ENCODE measurements around the gene ZNF280D.

Gene ZNF280D

GRCh38 chr15:56732886-56733135 lies 498 bp downstream of the ZNF280D start:
- POLR2A ChIA-PET, result no interaction called here

DNA sequence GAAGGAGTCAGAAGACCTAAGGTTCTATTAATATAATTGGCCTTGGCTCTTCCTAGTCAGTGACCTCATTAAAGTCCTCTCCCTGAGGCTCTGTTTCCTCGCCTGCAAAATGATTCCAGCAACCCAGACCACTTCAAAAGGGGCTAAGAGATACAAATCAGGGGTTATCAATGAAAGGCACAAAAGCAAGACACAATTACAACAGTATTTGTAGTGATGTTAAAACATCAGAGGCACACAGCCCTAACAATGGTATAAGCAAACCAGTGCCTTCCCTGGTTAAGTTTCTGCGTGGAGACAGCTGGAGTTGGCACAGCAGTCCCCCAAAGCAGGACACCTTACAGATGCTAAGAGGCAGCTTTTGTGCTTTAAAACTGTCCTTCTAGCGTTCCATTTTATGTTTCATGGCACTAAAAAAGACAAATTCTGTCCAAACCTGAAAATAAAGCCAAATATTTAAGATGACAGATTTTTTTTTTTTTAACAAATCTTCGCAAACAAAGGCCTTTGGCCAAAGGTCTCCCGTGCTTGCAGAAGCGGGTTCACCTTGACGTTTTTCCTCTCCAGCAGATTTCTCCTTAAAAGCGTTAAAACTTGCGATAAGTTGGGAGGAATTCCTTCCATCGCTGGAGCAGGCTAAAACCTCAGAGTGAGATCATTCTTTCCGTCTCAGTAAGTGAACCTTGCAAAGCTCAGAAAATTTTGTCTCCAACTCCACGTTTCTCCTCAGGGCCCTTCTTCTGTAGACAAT lies 999 bp downstream of the ZNF280D start:
- DNase-seq (ENCODE audit: extremely low spot score), result no peak
- TF ChIP-seq FOXA1 (IDR thresholded peaks at IDR 0.05), result no peak
- no peak for TF ChIP-seq TARDBP (IDR thresholded peaks at IDR 0.05)
- TF ChIP-seq ARNT (IDR thresholded peaks at IDR 0.05), result no peak
- TF ChIP-seq L3MBTL2 (conservative IDR thresholded peaks at IDR 0.05), result no peak
- ChIA-PET CTCF (interaction anchor here (0.6 kb wide), 1 partner anchor 15 kb away, joined by 10 read pairs; no protein-coding TSS in a partner anchor), POLR2A (no interaction called here)

More at GRCh38 chr15:56732886-56733135, 498 bp downstream of the ZNF280D start:
- CTCF ChIA-PET, result no interaction called here
- TF ChIP-seq CTBP1 (IDR thresholded peaks at IDR 0.05; ENCODE audit: borderline replicate concordance), result no peak
- no peak for TF ChIP-seq FOXA1 (IDR thresholded peaks at IDR 0.05)
- no peak for TF ChIP-seq ELF4 (IDR thresholded peaks at IDR 0.05)
- TF ChIP-seq SP1 (IDR thresholded peaks at IDR 0.05), result no peak
- TF ChIP-seq ZNF384 (IDR thresholded peaks at IDR 0.05), result no peak
- TF ChIP-seq BHLHE40 (IDR thresholded peaks at IDR 0.05; ENCODE audit: borderline replicate concordance), result no peak
- TF ChIP-seq SUZ12 (IDR thresholded peaks at IDR 0.05), result no peak
- TF ChIP-seq PKNOX1 (IDR thresholded peaks at IDR 0.05), result no peak
- no peak for TF ChIP-seq NFRKB (IDR thresholded peaks at IDR 0.05)
- no peak; the same call in 1 of the 2 replicates for TF ChIP-seq L3MBTL2 (conservative IDR thresholded peaks at IDR 0.05)
- no peak for TF ChIP-seq FOXM1 (IDR thresholded peaks at IDR 0.05; ENCODE audit: borderline replicate concordance)
- no peak for TF ChIP-seq FOXK2 (IDR thresholded peaks at IDR 0.05)
- TF ChIP-seq LEF1 (IDR thresholded peaks at IDR 0.05; ENCODE audit: borderline replicate concordance), result no peak
- no peak for TF ChIP-seq ARNT (IDR thresholded peaks at IDR 0.05)
- no peak for DNase-seq (ENCODE audit: extremely low spot score)

- DNase-seq (ENCODE audit: extremely low spot score), result no peak
- ChIA-PET POLR2A (no interaction called here), CTCF (no interaction called here)
- TF ChIP-seq BHLHE40 (IDR thresholded peaks at IDR 0.05; ENCODE audit: borderline replicate concordance) (no peak), NFRKB (IDR thresholded peaks at IDR 0.05) (no peak), TARDBP (IDR thresholded peaks at IDR 0.05) (no peak), ZNF384 (IDR thresholded peaks at IDR 0.05) (no peak), ARNT (IDR thresholded peaks at IDR 0.05) (no peak), L3MBTL2 (conservative IDR thresholded peaks at IDR 0.05) (no peak), FOXM1 (IDR thresholded peaks at IDR 0.05; ENCODE audit: borderline replicate concordance) (no peak), HDGF (IDR thresholded peaks at IDR 0.05; ENCODE audit: borderline replicate concordance) (no peak)
Measured at GRCh38 chr15:56731548-56731947, 1.8 kb downstream of the ZNF280D start.

- POLR2A ChIA-PET, result no interaction called here
- TF ChIP-seq CTBP1 (IDR thresholded peaks at IDR 0.05; ENCODE audit: borderline replicate concordance), result no peak
- TF ChIP-seq LEF1 (IDR thresholded peaks at IDR 0.05; ENCODE audit: borderline replicate concordance), result no peak
- no peak for TF ChIP-seq L3MBTL2 (conservative IDR thresholded peaks at IDR 0.05)
- no peak for TF ChIP-seq ELF4 (IDR thresholded peaks at IDR 0.05)
- no peak for TF ChIP-seq FOXM1 (IDR thresholded peaks at IDR 0.05; ENCODE audit: borderline replicate concordance)
- no peak for TF ChIP-seq PKNOX1 (IDR thresholded peaks at IDR 0.05)
- no peak for TF ChIP-seq ARNT (IDR thresholded peaks at IDR 0.05)
- TF ChIP-seq NFRKB (IDR thresholded peaks at IDR 0.05), result no peak
- TF ChIP-seq SUZ12 (IDR thresholded peaks at IDR 0.05), result no peak
- TF ChIP-seq SP1 (IDR thresholded peaks at IDR 0.05), result no peak
- no peak for TF ChIP-seq TARDBP (IDR thresholded peaks at IDR 0.05)
- TF ChIP-seq FOXA1 (IDR thresholded peaks at IDR 0.05), result no peak
- no peak for TF ChIP-seq HDGF (IDR thresholded peaks at IDR 0.05; ENCODE audit: borderline replicate concordance)
- TF ChIP-seq FOXK2 (IDR thresholded peaks at IDR 0.05), result no peak
- no peak for TF ChIP-seq ZNF384 (IDR thresholded peaks at IDR 0.05)
- no peak for TF ChIP-seq BHLHE40 (IDR thresholded peaks at IDR 0.05; ENCODE audit: borderline replicate concordance)
- no peak for DNase-seq (ENCODE audit: extremely low spot score)
- CTCF ChIA-PET, result no interaction called here
Measured at GRCh38 chr15:56729561-56729960, 3.7 kb downstream of the ZNF280D start.

DNA sequence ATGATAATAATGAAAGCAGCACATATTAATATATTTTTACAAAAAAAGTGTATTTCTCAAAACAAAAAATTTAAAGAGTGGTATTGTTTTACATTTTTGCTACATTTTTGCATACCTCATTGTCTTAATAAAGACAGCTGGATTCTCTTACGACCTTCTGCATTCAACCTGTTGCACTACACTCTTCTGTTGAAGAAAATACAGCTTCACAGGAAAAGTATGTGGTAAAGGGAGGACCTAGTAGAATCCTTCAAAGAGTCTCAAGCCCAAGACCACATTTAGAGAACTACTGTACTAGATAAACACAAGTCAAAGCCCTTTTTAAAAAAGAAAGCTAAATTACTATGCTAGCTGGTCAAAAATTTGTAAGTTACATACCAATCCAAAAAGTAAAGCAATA lies 7.9 kb downstream of the ZNF280D start:
- ChIA-PET POLR2A (no interaction called here), CTCF (no interaction called here)
- no peak for TF ChIP-seq PKNOX1 (IDR thresholded peaks at IDR 0.05)
- no peak for TF ChIP-seq L3MBTL2 (conservative IDR thresholded peaks at IDR 0.05)
- no peak for TF ChIP-seq FOXM1 (IDR thresholded peaks at IDR 0.05; ENCODE audit: borderline replicate concordance)
- no peak for TF ChIP-seq SP1 (IDR thresholded peaks at IDR 0.05)
- no peak for TF ChIP-seq CTBP1 (IDR thresholded peaks at IDR 0.05; ENCODE audit: borderline replicate concordance)
- TF ChIP-seq FOXA1 (IDR thresholded peaks at IDR 0.05), result no peak
- TF ChIP-seq LEF1 (IDR thresholded peaks at IDR 0.05; ENCODE audit: borderline replicate concordance), result no peak
- TF ChIP-seq ZNF384 (IDR thresholded peaks at IDR 0.05), result no peak
- TF ChIP-seq SUZ12 (IDR thresholded peaks at IDR 0.05), result no peak
- TF ChIP-seq BHLHE40 (IDR thresholded peaks at IDR 0.05; ENCODE audit: borderline replicate concordance), result no peak
- no peak for TF ChIP-seq FOXK2 (IDR thresholded peaks at IDR 0.05)
- TF ChIP-seq NFRKB (IDR thresholded peaks at IDR 0.05), result no peak
- TF ChIP-seq ELF4 (IDR thresholded peaks at IDR 0.05), result no peak
- TF ChIP-seq ARNT (IDR thresholded peaks at IDR 0.05), result no peak
- TF ChIP-seq HDGF (IDR thresholded peaks at IDR 0.05; ENCODE audit: borderline replicate concordance), result no peak
- TF ChIP-seq TARDBP (IDR thresholded peaks at IDR 0.05), result no peak
- no peak for DNase-seq (ENCODE audit: extremely low spot score)

GRCh38 chr15:56724232-56724631 lies 9.1 kb downstream of the ZNF280D start:
- DNase-seq (ENCODE audit: extremely low spot score), result no peak
- ChIA-PET POLR2A (no interaction called here), CTCF (interaction anchor here (0.5 kb wide), 1 partner anchor 10 kb away, joined by 3 read pairs; no protein-coding TSS in a partner anchor)
- TF ChIP-seq LEF1 (IDR thresholded peaks at IDR 0.05; ENCODE audit: borderline replicate concordance), result no peak
- TF ChIP-seq ELF4 (IDR thresholded peaks at IDR 0.05), result no peak
- no peak for TF ChIP-seq PKNOX1 (IDR thresholded peaks at IDR 0.05)
- TF ChIP-seq ZNF384 (IDR thresholded peaks at IDR 0.05), result no peak
- TF ChIP-seq L3MBTL2 (conservative IDR thresholded peaks at IDR 0.05), result no peak
- no peak for TF ChIP-seq BHLHE40 (IDR thresholded peaks at IDR 0.05; ENCODE audit: borderline replicate concordance)
- TF ChIP-seq FOXM1 (IDR thresholded peaks at IDR 0.05; ENCODE audit: borderline replicate concordance), result no peak
- no peak for TF ChIP-seq SUZ12 (IDR thresholded peaks at IDR 0.05)
- TF ChIP-seq FOXK2 (IDR thresholded peaks at IDR 0.05), result no peak
- no peak for TF ChIP-seq TARDBP (IDR thresholded peaks at IDR 0.05)
- no peak for TF ChIP-seq FOXA1 (IDR thresholded peaks at IDR 0.05)
- no peak for TF ChIP-seq NFRKB (IDR thresholded peaks at IDR 0.05)
